LHCN-M2 (cell line): Measurements from ENCODE around the gene PCDHB13. TPM values are rescaled to one million over a fixed set of nuclear protein-coding genes. Genes with fewer than 3 reads are reported as not detected.
"Not testable (repeated sequence)": the region's sequence is repeated elsewhere in the genome, so short reads cannot be mapped to it uniquely, and the experiment has no call there.

Experiments used
- DNase-seq: peaks from one replicate; pipeline ENCODE4 v3.0.0-alpha.2; 2012; ENCODE audit warnings: low read depth
- polyA plus RNA-seq: library from polyadenylated mRNA; unstranded; fragments of >200 nt; gene quantifications from one replicate; pipeline ENCODE4 v1.2.1, GENCODE V29; 2012; ENCODE audit warnings: missing spikeins
- total RNA-seq: library from RNA; depleted of rRNA; stranded (reverse); fragments of >200 nt; gene quantifications from 2 replicates; pipeline ENCODE4 v1.2.3, GENCODE V29; 2014; rRNA removed

PCDHB13 gene
- total RNA-seq: 3.5 and 5.1 TPM in 2 replicates
- polyA plus RNA-seq: 2.3 TPM

DNA sequence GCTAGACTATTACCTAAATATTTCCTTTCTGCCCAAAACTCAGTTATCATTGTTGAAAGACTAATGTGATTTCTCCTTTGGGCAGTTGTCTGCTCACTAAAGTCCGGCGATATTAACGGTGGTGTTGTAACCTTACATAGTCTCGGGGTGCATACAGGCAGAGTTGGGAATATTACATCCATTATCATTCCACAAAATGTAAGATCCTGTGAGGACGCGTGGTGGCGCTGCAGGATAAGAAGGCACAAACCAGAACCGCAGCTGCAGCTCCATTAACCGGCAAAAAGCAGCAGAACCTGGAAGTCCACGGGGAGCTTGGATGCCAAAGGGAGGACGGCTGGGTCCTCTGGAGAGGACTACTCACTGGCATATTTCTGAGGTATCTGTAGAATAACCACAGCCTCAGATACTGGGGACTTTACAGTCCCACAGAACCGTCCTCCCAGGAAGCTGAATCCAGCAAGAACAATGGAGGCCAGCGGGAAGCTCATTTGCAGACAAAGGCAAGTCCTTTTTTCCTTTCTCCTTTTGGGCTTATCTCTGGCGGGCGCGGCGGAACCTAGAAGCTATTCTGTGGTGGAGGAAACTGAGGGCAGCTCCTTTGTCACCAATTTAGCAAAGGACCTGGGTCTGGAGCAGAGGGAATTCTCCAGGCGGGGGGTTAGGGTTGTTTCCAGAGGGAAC, at the start of gene PCDHB13:
Gene PCDHB13, plus strand, starts transcription at position 264 of the 684 bp plus-strand sequence. Its CDS starts 205 bp downstream, at position 469.
- peak; percentile 75 for DNase-seq

DNA sequence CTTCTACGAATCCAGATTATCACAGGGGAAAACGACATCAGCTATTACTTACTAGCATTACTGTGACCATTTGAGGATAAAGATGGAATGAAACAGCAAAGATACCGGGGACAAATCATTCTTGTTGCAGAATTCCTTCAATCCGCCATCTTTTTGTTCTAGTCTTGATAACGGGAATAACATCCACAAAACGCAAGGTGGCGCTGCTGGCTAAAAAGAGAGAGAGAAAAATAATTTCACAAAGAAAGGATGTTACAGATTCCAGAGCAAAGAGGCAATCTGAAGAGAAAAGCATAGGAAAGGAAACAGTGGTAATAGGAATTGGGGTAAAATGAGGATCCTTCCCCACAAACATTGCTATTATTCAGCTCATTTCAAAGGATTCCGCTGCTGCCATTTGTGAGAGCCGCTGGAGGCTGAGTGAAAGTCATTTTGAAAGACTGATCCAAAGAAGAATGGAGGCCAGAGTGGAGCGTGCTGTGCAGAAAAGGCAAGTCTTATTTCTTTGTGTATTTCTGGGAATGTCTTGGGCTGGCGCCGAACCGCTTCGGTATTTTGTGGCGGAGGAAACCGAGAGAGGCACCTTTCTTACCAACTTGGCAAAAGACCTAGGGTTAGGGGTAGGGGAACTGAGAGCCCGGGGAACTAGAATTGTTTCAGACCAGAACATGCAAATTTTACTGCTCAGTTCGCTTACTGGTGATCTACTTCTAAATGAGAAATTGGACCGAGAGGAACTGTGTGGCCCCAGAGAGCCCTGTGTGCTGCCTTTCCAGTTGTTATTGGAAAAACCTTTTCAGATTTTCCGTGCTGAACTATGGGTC, 41.1 kb upstream of the PCDHB13 start, which contains the start of gene PCDHB7:
Gene PCDHB7, plus strand, starts transcription at position 264 of the 824 bp plus-strand sequence. Its CDS starts 192 bp downstream, at position 456.
- DNase-seq: peak; percentile 73

DNA sequence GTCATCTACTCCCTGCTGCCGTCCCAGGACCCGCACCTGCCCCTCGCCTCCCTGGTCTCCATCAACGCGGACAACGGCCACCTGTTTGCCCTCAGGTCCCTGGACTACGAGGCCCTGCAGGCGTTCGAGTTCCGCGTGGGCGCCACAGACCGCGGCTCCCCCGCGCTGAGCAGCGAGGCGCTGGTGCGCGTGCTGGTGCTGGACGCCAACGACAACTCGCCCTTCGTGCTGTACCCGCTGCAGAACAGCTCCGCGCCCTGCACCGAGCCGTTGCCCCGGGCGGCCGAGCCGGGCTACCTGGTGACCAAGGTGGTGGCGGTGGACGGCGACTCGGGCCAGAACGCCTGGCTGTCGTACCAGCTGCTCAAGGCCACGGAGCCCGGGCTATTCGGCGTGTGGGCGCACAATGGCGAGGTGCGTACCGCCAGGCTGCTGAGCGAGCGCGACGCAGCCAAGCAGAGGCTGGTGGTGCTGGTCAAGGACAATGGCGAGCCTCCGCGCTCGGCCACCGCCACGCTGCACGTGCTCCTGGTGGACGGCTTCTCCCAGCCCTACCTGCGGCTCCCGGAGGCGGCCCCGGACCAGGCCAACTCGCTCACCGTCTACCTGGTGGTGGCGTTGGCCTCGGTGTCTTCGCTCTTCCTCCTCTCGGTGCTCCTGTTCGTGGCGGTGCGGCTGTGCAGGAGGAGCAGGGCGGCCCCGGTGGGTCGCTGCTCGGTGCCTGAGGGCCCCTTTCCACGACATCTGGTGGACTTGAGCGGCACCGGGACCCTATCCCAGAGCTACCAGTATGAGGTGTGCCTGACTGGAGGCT, 39.2 kb upstream of the PCDHB13 start:
- not testable (repeated sequence) for DNase-seq

DNA sequence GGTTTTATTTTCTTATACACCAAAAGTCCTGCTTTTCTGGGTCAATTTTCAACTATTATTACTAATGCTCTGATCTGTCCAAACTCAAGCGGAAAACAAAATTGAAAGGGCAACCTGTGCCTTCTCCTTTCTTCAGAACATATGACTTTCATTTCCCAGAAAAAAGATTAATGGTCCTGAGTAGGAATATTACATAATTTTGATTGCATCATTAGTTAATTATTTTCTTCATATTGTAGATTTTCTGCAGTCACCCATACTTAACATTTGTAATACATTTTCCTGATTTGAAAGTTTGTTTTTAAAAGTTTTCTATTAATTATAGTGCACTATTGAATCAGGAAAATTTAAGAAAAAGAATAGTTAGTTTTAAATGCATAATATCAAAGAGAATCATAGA, 37.8 kb upstream of the PCDHB13 start:
- DNase-seq: no peak

DNA sequence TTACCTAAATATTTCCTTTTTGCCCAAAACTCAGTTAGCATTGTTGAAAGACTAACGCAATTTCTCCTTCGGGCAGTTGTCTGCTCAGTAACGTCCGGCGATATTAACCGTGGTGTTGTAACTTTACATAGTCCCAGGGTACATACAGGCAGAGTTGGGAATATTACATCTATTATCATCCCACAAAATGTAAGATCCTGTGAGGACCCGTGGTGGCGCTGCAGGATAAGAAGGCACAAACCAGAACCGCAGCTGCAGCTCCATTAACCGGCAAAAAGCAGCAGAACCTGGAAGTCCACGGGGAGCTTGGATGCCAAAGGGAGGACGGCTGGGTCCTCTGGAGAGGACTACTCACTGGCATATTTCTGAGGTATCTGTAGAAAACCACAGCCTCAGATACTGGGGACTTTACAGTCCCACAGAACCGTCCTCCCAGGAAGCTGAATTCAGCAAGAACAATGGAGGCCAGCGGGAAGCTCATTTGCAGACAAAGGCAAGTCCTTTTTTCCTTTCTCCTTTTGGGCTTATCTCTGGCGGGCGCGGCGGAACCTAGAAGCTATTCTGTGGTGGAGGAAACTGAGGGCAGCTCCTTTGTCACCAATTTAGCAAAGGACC, 36.0 kb upstream of the PCDHB13 start, which contains the start of gene PCDHB8:
Gene PCDHB8, plus strand, starts transcription at position 214 of the 615 bp plus-strand sequence. Its CDS starts 245 bp downstream, at position 459.
- peak; percentile 61 for DNase-seq

DNA sequence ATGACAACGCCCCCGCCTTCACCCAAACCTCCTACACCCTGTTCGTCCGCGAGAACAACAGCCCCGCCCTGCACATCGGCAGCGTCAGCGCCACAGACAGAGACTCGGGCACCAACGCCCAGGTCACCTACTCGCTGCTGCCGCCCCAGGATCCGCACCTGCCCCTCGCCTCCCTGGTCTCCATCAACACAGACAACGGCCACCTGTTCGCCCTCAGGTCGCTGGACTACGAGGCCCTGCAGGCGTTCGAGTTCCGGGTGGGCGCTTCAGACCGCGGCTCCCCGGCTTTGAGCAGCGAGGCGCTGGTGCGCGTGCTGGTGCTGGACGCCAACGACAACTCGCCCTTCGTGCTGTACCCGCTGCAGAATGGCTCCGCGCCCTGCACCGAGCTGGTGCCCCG, 34.3 kb upstream of the PCDHB13 start:
- not testable (repeated sequence) for DNase-seq

DNA sequence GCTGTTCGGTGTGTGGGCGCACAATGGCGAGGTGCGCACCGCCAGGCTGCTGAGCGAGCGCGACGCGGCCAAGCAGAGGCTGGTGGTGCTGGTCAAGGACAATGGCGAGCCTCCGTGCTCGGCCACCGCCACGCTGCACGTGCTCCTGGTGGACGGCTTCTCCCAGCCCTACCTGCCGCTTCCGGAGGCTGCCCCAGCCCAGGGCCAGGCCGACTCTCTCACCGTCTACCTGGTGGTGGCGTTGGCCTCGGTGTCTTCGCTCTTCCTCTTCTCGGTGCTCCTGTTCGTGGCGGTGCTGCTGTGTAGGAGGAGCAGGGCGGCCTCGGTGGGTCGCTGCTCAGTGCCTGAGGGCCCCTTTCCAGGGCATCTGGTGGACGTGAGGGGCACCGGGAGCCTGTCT, 33.8 kb upstream of the PCDHB13 start:
- DNase-seq: not testable (repeated sequence)

DNA sequence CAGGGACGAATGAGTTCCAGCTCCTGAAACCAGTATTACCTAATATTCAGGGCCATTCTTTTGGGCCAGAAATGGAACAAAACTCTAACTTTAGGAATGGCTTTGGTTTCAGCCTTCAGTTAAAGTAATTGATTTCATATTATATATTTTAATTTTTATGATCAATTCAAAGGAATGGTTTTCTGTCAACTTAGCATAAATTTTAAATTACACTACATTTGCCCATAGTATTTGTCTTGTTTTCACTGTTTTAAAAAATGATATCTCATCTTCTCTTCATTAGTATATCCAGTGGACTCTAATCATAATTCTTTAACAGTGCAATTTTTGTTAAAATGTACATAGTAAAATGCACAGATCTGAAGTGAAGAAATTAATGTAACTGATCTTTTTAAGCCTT, 33.4 kb upstream of the PCDHB13 start:
- DNase-seq: no peak

DNA sequence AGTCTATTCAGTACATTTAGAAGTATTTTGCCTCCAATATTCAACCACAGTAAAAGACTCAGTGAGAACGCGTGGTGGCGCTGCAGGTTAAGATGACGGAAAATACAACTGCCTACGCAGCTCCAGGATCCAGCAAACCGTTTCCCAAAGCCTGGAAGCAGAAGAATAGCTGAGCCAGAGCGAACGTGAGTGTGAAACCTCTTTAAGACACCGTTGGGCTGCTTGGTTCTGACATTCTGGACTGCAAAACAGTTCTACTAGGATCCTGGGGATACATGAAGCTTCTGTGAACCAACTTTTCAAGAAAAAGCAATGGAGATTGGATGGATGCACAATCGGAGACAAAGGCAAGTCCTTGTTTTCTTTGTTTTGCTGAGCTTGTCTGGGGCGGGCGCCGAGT, 31.5 kb upstream of the PCDHB13 start, which contains the start of gene PCDHB16:
Gene PCDHB16, plus strand, starts transcription at position 140 of the 400 bp plus-strand sequence. Its CDS starts 173 bp downstream, at position 313.
- DNase-seq: peak; percentile 82

DNA sequence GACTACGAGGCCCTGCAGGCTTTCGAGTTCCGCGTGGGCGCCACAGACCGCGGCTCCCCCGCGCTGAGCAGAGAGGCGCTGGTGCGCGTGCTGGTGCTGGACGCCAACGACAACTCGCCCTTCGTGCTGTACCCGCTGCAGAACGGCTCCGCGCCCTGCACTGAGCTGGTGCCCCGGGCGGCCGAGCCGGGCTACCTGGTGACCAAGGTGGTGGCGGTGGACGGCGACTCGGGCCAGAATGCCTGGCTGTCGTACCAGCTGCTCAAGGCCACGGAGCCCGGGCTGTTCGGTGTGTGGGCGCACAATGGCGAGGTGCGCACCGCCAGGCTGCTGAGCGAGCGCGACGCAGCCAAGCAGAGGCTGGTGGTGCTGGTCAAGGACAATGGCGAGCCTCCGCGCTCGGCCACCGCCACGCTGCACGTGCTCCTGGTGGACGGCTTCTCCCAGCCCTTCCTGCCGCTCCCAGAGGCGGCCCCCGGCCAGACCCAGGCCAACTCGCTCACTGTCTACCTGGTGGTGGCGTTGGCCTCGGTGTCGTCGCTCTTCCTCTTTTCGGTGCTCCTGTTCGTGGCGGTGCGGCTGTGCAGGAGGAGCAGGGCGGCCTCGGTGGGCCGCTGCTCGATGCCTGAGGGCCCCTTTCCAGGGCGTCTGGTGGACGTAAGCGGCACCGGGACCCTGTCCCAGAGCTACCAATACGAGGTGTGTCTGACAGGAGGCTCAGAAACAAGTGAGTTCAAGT, 29.4 kb upstream of the PCDHB13 start:
- DNase-seq: not testable (repeated sequence)

DNA sequence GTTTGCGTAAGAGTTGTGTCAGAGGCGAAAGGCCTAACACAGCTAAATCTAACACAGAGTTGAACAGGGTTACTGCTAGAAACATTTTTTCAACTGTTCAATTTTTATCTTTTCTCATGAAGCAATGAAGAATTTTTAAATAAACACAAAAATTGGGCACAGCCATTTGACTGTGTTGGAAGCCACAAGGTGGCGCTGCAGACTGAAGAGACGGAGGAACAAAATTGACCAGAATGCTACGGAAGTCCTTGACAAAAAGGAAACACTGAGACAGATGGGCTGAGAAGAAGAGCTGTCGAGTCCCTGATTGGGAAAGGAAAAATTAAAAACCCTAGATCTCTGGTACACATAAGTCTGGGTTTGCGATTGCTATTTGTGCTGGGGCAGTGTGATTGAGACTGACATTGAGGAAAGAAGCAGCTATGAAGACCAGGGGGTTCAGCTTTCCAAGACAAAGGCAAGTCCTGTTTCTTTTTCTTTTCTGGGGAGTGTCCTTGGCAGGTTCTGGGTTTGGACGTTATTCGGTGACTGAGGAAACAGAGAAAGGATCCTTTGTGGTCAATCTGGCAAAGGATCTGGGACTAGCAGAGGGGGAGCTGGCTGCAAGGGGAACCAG, 26.7 kb upstream of the PCDHB13 start, which contains the start of gene PCDHB9:
Gene PCDHB9, plus strand, starts transcription at position 265 of the 616 bp plus-strand sequence. Its CDS starts 158 bp downstream, at position 423.
- peak; percentile 14 for DNase-seq

DNA sequence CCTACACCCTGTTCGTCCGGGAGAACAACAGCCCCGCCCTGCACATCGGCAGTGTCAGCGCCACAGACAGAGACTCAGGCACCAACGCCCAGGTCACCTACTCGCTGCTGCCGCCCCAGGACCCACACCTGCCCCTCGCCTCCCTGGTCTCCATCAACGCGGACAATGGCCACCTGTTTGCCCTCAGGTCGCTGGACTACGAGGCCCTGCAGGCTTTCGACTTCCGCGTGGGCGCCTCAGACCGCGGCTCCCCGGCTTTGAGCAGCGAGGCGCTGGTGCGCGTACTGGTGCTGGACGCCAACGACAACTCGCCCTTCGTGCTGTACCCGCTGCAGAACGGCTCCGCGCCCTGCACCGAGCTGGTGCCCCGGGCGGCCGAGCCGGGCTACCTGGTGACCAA, 25.0 kb upstream of the PCDHB13 start:
- not testable (repeated sequence) for DNase-seq

DNA sequence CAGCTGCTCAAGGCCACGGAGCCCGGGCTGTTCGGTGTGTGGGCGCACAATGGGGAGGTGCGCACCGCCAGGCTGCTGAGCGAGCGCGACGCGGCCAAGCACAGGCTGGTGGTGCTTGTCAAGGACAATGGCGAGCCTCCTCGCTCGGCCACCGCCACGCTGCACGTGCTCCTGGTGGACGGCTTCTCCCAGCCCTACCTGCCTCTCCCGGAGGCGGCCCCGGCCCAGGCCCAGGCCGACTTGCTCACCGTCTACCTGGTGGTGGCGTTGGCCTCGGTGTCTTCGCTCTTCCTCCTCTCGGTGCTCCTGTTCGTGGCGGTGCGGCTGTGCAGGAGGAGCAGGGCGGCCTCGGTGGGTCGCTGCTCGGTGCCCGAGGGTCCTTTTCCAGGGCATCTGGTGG, 24.6 kb upstream of the PCDHB13 start:
- DNase-seq: not testable (repeated sequence)

DNA sequence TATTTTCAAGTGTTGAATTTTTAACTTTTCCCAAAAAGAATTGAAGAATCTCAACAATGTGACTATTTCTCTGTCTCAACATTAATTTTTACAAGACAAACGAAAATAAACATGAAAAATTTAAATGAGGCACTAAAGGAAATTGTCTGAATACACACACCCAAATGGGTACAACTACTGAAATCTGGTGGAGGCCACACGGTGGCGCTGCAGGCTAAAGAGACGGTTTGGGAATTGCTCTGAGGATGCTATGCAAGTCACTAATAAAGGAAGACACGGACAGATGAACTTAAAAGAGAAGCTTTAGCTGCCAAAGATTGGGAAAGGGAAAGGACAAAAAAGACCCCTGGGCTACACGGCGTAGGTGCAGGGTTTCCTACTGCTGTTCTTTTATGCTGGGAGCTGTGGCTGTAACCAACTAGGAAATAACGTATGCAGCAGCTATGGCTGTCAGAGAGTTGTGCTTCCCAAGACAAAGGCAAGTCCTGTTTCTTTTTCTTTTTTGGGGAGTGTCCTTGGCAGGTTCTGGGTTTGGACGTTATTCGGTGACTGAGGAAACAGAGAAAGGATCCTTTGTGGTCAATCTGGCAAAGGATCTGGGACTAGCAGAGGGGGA, 21.5 kb upstream of the PCDHB13 start, which contains the start of gene PCDHB10:
Gene PCDHB10, plus strand, starts transcription at position 244 of the 616 bp plus-strand sequence. Its CDS starts 200 bp downstream, at position 444.
- DNase-seq: peak; percentile 26

DNA sequence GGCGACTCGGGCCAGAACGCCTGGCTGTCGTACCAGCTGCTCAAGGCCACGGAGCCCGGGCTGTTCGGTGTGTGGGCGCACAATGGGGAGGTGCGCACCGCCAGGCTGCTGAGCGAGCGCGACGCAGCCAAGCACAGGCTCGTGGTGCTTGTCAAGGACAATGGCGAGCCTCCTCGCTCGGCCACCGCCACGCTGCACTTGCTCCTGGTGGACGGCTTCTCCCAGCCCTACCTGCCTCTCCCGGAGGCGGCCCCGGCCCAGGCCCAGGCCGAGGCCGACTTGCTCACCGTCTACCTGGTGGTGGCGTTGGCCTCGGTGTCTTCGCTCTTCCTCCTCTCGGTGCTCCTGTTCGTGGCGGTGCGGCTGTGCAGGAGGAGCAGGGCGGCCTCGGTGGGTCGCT, 19.4 kb upstream of the PCDHB13 start:
- DNase-seq: not testable (repeated sequence)

DNA sequence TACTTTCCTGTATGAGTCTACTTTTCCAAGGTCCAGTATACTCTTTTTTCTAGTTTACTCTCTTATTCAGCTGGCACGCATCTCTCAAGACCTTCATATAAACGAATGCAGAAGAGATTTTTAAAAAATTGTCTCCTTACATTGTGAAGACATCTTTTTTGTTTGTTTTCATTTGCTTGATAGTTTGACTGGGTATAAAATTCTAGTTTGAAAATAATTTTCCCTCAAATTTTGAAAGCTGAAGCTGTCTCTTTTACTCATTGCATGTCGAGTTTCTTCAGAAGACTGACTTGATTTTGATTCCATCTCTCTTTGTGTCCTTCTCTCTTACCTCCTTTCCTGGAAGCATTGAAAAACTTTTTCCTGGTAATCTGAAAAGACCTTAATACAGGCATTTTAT, 17.4 kb upstream of the PCDHB13 start:
- DNase-seq: no peak

DNA sequence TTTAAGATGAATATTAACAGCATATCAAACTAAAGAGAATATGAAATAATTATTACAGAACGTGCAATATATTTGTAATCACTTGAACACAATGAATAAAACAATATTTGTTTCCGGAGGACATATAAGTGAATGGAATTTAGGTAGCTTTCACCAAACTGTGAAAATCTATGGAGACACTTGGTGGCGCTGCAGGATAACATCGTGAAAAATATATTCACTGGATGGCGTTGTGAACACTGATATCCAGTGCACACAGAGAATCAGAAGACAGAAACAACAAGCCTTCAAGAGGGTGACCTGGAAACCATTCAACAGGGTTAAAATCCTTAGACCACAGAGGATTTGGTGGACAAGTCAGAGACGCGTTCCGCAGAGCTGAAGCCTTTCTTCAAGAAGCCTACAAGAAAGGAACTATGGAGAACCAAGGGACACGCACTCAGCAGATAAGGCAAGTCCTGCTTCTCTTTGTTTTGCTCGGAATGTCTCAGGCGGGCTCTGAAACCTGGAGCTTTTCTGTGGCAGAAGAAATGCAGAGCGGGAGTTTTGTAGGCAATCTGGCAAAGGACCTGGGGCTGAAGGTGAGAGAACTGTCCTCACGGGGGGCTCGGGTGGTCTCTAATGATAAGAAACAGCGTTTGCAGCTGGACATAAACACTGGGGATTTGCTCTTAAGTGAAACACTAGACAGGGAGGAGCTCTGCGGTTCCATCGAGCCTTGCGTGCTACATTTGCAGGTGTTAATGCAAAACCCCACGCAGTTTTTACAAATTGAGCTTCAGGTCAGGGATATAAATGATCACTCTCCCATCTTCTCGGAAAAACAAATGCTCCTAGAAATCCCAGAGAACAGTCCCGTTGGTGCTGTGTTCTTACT, 14.1 kb upstream of the PCDHB13 start, which contains the start of gene PCDHB11:
Gene PCDHB11, plus strand, starts transcription at position 269 of the 877 bp plus-strand sequence. Its CDS starts 148 bp downstream, at position 417.
- peak; percentile 33 for DNase-seq

DNA sequence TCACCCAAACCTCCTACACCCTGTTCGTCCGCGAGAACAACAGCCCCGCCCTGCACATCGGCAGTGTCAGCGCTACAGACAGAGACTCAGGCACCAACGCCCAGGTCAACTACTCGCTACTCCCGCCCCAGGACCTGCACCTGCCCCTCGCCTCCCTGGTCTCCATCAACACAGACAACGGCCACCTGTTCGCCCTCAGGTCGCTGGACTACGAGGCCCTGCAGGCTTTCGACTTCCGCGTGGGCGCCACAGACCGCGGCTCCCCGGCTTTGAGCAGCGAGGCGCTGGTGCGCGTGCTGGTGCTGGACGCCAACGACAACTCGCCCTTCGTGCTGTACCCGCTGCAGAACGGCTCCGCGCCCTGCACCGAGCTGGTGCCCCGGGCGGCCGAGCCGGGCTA, 12.6 kb upstream of the PCDHB13 start:
- not testable (repeated sequence) for DNase-seq
